NB4 (cell line): ENCODE measurements around the gene PSMC4.

Source experiments
- POLR2A ChIP-seq: IDR thresholded peaks from 2 replicates; pipeline ENCODE4 v1.6.1; 2011; ENCODE audit warnings: mild to moderate bottlenecking; ENCODE audit not compliant: insufficient read length; ENCODE audit errors: extremely low read depth
- TF ChIP-seq, protein P1 (sequence below): IDR thresholded peaks from one replicate; pipeline ENCODE4 v1.5.1; 2012; ENCODE audit warnings: low read depth, low read length
- TF ChIP-seq, protein P2 (sequence below): IDR thresholded peaks from 2 replicates; pipeline ENCODE4 v1.6.1; 2011; ENCODE audit warnings: low read depth, low read length

DNA sequence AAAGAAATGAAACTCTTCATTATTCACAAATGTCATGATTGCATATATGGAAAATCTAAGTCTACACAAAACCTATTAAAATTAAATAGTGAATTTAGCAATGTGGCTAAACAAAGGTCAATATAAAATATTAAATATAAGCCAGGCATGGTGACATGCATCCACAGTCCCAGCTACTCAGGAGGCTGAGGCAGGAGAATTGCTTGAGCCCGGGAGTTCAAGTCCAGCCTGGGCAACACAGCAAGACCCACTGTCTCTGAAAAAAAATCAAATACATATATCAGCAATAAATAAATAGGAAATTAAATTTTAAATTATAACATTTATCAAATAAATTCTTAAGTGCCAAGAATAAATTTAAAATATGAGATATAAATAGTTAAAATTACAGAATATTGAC, 11.9 kb downstream of the PSMC4 start:
- no peak for TF ChIP-seq POLR2A
- TF ChIP-seq, protein P1, sequence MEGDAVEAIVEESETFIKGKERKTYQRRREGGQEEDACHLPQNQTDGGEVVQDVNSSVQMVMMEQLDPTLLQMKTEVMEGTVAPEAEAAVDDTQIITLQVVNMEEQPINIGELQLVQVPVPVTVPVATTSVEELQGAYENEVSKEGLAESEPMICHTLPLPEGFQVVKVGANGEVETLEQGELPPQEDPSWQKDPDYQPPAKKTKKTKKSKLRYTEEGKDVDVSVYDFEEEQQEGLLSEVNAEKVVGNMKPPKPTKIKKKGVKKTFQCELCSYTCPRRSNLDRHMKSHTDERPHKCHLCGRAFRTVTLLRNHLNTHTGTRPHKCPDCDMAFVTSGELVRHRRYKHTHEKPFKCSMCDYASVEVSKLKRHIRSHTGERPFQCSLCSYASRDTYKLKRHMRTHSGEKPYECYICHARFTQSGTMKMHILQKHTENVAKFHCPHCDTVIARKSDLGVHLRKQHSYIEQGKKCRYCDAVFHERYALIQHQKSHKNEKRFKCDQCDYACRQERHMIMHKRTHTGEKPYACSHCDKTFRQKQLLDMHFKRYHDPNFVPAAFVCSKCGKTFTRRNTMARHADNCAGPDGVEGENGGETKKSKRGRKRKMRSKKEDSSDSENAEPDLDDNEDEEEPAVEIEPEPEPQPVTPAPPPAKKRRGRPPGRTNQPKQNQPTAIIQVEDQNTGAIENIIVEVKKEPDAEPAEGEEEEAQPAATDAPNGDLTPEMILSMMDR = no peak
- TF ChIP-seq, protein P2, sequence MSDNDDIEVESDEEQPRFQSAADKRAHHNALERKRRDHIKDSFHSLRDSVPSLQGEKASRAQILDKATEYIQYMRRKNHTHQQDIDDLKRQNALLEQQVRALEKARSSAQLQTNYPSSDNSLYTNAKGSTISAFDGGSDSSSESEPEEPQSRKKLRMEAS = no peak
